ENCODE data around the gene VWA5B1. TPM values are rescaled to one million over a fixed set of nuclear protein-coding genes. Genes with fewer than 3 reads are reported as not detected.
"Not testable (repeated sequence)": the region's sequence is repeated elsewhere in the genome, so short reads cannot be mapped to it uniquely, and the experiment has no call there.

Gene VWA5B1
- total and polyA plus RNA-seq, 2 donors (not counting 3 experiments of a cell fraction or from before 2014, with no cell fraction given) = not detected

DNA sequence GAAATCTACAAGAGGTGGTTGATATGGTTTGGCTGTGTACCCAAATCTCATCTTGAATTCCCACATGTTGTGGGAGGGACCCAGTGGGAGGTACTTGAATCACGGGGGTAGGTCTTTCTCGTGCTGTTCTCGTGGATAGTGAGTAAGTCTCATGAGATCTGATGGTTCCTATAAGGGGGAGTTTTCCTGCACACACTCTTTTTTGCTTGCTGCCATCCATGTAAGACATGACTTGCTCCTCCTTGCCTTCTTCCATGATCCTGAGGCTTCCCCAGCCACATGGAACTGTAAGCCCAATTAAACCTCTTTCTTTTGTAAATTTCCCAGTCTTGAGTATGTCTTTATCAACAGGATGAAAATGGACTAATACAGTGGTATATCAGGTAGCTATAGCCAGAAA lies 5.2 kb upstream of the VWA5B1 start:
- ChIA-PET POLR2A (no interaction called here), CTCF (no interaction called here)
- TF ChIP-seq GATA2 (IDR thresholded peaks at IDR 0.05; ENCODE audit: insufficient read depth, insufficient read length, low read depth, low read length) (no peak), POLR2A (IDR thresholded peaks at IDR 0.05; ENCODE audit: low read depth, low read length) (no peak), JUN (IDR thresholded peaks at IDR 0.05; ENCODE audit: borderline replicate concordance, insufficient read depth, insufficient read length, low read depth) (no peak), EZH2 (IDR thresholded peaks at IDR 0.05; ENCODE audit: borderline replicate concordance, low read depth, low read length, severe bottlenecking) (no peak), FOS (IDR thresholded peaks at IDR 0.05; ENCODE audit: borderline replicate concordance, insufficient read depth, low read length) (no peak), POLR2AphosphoS5 (IDR thresholded peaks at IDR 0.05; ENCODE audit: insufficient read depth, low read depth, low read length) (no peak), MYC (IDR thresholded peaks at IDR 0.05; ENCODE audit: low read depth, low read length) (no peak)
- TF ChIP-seq, protein P1, sequence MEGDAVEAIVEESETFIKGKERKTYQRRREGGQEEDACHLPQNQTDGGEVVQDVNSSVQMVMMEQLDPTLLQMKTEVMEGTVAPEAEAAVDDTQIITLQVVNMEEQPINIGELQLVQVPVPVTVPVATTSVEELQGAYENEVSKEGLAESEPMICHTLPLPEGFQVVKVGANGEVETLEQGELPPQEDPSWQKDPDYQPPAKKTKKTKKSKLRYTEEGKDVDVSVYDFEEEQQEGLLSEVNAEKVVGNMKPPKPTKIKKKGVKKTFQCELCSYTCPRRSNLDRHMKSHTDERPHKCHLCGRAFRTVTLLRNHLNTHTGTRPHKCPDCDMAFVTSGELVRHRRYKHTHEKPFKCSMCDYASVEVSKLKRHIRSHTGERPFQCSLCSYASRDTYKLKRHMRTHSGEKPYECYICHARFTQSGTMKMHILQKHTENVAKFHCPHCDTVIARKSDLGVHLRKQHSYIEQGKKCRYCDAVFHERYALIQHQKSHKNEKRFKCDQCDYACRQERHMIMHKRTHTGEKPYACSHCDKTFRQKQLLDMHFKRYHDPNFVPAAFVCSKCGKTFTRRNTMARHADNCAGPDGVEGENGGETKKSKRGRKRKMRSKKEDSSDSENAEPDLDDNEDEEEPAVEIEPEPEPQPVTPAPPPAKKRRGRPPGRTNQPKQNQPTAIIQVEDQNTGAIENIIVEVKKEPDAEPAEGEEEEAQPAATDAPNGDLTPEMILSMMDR (IDR thresholded peaks at IDR 0.05; ENCODE audit: extremely low read depth in 1 of 2, insufficient read depth in 1 of 2, low read depth in 1 of 2, low read length in 2 of 2) = no peak
- TF ChIP-seq, protein P2, sequence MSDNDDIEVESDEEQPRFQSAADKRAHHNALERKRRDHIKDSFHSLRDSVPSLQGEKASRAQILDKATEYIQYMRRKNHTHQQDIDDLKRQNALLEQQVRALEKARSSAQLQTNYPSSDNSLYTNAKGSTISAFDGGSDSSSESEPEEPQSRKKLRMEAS (IDR thresholded peaks at IDR 0.05; ENCODE audit: insufficient read depth, insufficient read length) = no peak
- Histone ChIP-seq H3K4me3 (replicated peaks in 1 of 3; ENCODE audit: insufficient read depth in 1 of 3, low read depth in 1 of 3, low read length in 3 of 3) (no peak overlapping the region), H3K27me3 (ENCODE audit: control insufficient read depth in 2 of 2, insufficient read depth in 2 of 2, low read length in 2 of 2) (peaks cover 0 to 2% of the 10 kb centered on the region in 2 experiments), H3K27ac (ENCODE audit: insufficient read depth, low read depth, low read length) (no peak overlapping the region), H3K4me1 (ENCODE audit: control insufficient read depth, extremely low read depth, insufficient read depth, low read length) (no peaks in the 10 kb centered on the region), H3K9ac (replicated peaks; ENCODE audit: extremely low read depth, insufficient read depth, low read length) (no peak overlapping the region), H2AFZ (ENCODE audit: low read depth, low read length) (no peak overlapping the region), H3K9me3 (replicated peaks; ENCODE audit: control insufficient read depth, insufficient read depth, low read length) (no peaks in the 10 kb centered on the region), H4K20me1 (replicated peaks; ENCODE audit: control insufficient read depth, extremely low read depth, insufficient read depth, low read length) (no peaks in the 10 kb centered on the region), H3K9me1 (replicated peaks; ENCODE audit: control insufficient read depth, extremely low read depth, insufficient read depth, low read length) (no peaks in the 10 kb centered on the region), H3K4me2 (ENCODE audit: insufficient read depth, low read length) (no peak overlapping the region), H3K36me3 (ENCODE audit: control insufficient read depth in 2 of 2, extremely low read depth in 1 of 2, insufficient read depth in 2 of 2, low read length in 2 of 2) (no peaks in the 10 kb centered on the region), H3K79me2 (ENCODE audit: control insufficient read depth, insufficient read depth, low read length) (no peaks in the 10 kb centered on the region)
- BruUV-seq (replicated peaks) = no TSS peak
- FAIRE-seq = no peak
- intact Hi-C loops (cut with micrococcal nuclease) (no loop called here), dilution Hi-C loops (cut with MboI; ENCODE audit: extremely low pct_ligation_motif_present, low sequenced_read_pairs) (no loop called here)
- no peak for DNase-seq (ENCODE audit: low read depth, low spot score)

DNA sequence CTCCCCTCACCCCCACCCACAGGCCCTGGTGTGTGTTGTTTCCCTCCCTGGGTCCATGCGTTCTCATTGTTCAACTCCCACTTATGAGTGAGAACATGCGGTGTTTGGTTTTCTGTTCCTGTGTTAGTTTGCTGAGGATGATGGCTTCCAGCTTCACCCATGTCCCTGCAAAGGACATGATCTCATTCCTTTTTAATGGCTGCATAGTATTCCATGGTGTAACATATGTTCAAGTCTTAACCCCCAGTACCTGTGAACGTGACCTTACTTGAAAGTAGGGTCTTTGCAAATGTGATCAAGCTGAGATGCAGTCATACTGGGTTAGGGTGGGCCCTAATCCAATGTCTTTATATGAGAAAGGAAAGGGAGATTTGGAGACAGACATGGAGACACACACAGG lies 3.0 kb upstream of the VWA5B1 start:
- H3K4me3 ChIP-seq (replicated peaks in 1 of 3; ENCODE audit: insufficient read depth in 1 of 3, low read depth in 1 of 3, low read length in 3 of 3); H4K20me1 ChIP-seq (replicated peaks; ENCODE audit: control insufficient read depth, extremely low read depth, insufficient read depth, low read length); intact Hi-C loops (cut with micrococcal nuclease); H3K79me2 ChIP-seq (ENCODE audit: control insufficient read depth, insufficient read depth, low read length); H3K9me3 ChIP-seq (replicated peaks; ENCODE audit: control insufficient read depth, insufficient read depth, low read length); H2AFZ ChIP-seq (ENCODE audit: low read depth, low read length); CTCF ChIA-PET; H3K36me3 ChIP-seq (ENCODE audit: control insufficient read depth in 2 of 2, extremely low read depth in 1 of 2, insufficient read depth in 2 of 2, low read length in 2 of 2); dilution Hi-C loops (cut with MboI; ENCODE audit: extremely low pct_ligation_motif_present, low sequenced_read_pairs); H3K9ac ChIP-seq (replicated peaks; ENCODE audit: extremely low read depth, insufficient read depth, low read length); FAIRE-seq; H3K9me1 ChIP-seq (replicated peaks; ENCODE audit: control insufficient read depth, extremely low read depth, insufficient read depth, low read length); H3K4me2 ChIP-seq (ENCODE audit: insufficient read depth, low read length); BruUV-seq (replicated peaks); POLR2A ChIA-PET; H3K27ac ChIP-seq (ENCODE audit: insufficient read depth, low read depth, low read length); H3K4me1 ChIP-seq (ENCODE audit: control insufficient read depth, extremely low read depth, insufficient read depth, low read length); DNase-seq (ENCODE audit: low read depth, low spot score): not testable (repeated sequence)
- peaks cover 8 to 16% of the 10 kb centered on the region in 2 experiments for H3K27me3 ChIP-seq (ENCODE audit: control insufficient read depth in 2 of 2, insufficient read depth in 2 of 2, low read length in 2 of 2)
